Activated T-cell treated with anti-CD3 and anti-CD28 coated beads for 1 hour (primary cell): ENCODE data around the gene TUBGCP4.
A peak's percentile ranks its signal among the peaks of the same experiment; 100 is the strongest.
"Not testable (repeated sequence)": the region's sequence is repeated elsewhere in the genome, so short reads cannot be mapped to it uniquely, and the experiment has no call there.

Experiments
- DNase-seq: peaks from one replicate; pipeline ENCODE4 v3.0.0-alpha.2; 2020; ENCODE audit warnings: low read depth

The TUBGCP4 gene, protein sequence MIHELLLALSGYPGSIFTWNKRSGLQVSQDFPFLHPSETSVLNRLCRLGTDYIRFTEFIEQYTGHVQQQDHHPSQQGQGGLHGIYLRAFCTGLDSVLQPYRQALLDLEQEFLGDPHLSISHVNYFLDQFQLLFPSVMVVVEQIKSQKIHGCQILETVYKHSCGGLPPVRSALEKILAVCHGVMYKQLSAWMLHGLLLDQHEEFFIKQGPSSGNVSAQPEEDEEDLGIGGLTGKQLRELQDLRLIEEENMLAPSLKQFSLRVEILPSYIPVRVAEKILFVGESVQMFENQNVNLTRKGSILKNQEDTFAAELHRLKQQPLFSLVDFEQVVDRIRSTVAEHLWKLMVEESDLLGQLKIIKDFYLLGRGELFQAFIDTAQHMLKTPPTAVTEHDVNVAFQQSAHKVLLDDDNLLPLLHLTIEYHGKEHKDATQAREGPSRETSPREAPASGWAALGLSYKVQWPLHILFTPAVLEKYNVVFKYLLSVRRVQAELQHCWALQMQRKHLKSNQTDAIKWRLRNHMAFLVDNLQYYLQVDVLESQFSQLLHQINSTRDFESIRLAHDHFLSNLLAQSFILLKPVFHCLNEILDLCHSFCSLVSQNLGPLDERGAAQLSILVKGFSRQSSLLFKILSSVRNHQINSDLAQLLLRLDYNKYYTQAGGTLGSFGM

DNA sequence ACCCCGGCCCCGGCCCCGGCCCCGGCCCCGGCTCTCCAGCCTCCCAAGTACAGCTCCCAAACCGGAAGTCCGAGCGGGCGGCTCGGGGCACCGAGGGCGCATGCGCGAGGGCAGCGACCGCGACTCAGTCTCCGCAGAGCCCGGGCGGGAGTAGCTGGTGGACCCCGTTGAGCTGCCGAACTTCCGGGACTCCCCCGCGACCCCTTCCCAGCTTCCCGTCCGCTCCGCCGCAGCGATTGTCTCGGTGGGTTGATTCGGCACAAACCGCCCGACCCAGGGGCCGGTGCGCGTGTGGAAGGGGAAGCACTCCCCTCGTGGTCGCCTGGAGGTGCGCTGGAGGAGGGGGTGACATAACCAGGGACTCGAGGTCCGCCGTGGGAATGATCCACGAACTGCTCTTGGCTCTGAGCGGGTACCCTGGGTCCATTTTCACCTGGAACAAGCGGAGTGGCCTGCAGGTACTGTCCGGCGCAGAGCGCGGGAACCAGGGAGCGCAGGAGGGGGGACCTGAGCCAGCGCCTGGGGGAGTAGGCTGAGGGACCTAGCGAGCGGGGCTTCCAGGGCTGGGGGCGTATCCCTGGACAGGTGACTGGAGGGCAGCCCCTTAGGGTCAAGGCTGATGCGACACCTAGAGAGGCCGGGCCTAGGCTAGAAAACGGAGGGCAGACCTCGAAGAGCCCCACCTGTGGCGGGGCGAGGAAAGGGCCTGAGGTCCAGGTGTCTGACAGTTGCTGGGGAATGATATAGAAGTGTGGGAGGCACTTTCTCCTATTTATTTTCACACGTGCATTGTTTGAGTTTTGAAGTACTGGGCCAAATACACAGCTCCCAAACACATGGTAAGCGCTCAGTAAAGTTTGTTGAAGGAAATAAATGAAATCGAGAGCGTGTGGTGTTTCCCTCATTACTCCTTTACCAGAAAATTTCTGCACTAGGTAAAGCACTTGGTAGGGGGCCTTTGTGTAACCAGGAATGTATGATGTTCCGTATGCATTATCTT lies at the start of gene TUBGCP4, which contains the start of gene ZSCAN29:
Gene TUBGCP4 (plus strand): TSS at position 127 of the 1,000 bp plus-strand sequence. CDS start 254 bp downstream, at position 381.
Gene ZSCAN29 (minus strand): TSS at position 69 of the 1,000 bp plus-strand sequence. CDS start 1,130 bp downstream, outside the sequence.
- peak; percentile 60 for DNase-seq

DNA sequence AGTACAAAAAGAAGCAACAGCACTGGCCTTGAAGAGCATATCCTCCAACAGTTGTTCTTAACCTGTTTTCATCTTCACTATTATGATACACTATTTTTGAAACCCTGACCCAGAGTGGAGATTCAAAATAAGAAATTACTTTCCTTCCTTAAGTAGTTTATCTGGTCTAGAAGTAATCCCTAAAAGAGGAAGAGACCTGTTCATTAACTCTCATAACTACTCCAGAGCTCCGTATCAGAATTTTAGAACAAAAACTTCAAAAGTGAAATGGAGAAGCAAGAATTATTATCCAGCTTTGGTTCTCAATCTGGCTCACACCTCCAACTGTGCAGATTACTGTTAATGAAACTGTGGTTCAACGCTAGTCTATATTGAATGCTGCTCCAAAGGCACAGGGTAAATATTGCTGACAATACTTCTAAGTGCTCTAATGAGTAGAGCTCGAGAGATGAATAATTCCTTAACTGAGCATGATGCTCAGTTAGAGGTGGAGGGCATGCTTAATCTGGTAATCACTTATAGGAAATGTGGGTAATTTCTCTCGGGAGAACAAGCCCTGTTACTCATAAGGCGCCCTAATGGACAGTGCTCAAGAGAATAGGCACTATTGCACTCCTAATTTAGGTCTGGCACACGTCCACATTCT lies 45.7 kb upstream of the TUBGCP4 start:
- no peak for DNase-seq

GRCh38 chr15:43329217-43329959 lies 41.5 kb upstream of the TUBGCP4 start:
- DNase-seq: no peak

DNA sequence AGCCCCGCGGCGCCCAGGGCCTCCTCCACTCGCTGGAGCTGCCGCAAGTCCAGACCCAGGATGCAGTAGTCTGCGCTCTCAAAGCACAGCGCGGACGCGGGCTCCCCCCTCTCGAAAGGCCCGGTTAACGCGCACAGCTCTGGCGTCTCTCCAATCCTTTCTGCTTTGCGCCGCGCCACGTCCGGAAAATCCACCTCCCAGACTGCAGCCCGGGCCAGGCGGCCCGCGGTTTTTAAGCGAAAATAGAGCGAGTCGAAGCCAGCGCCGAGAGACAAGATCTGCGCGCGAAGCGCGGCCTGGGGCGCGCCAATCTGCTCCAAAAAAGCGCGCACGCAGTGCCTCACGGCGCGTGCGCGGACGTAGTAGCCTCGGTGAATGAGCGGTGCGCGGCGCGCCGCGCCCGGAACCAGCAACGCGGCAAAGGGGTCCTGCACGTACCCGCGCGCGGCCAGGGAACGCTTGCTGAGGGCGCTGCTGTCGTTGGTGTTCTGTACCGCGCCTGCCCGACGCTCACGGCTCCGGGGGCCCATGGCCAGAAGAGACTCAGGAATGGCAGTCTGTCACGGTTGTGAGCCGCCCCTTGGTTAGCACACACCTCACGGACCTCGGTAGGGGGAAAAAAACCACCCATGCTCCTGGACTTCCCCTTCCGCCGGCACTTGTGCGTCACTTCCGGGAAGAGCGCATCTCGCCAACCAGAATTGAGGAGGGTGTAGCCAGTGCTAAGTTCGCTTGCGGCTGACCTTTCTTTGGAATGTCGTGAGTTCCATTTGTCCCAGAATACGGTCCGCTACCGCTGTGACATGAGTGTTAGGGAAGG lies 40.7 kb upstream of the TUBGCP4 start, which contains the start of gene LCMT2:
Gene LCMT2 (minus strand): TSS at position 614 of the 820 bp plus-strand sequence. CDS start 84 bp downstream, at position 530.
- peak; percentile 81 for DNase-seq

DNA sequence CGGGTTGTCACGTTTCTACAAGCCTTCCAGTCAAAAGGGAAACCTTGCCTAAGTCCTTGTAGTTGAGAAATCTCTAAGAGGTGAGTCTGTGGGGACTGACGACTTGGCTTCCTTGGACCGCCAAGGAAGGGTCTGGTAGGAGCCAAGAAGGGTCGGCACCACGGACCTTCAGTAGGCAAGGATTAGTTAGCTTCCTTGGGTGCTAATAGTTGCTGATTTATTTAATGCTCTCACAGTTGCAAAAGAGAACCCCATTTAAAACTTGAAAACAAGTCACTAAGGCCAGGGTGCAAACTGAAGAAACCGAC lies 40.2 kb upstream of the TUBGCP4 start:
- no peak for DNase-seq

DNA sequence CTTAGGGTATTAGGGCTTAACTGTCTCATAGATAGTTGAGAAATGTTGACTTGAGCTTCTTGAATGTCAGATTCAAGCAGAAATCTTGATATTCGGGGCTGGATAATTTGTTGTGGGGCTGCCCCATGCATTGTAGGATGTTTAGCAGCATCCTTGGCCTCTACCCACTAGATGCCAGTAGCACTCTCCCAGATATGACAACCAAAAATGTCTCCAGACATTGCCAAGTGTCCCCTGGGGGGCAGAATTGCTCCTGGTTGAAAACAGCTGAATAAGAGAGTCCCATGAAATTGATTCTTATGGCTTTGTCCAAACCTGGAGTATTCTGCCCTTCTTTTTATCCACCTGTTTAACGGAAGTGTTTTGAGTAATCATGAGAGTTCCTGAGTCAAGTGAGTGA lies 24.6 kb upstream of the TUBGCP4 start:
- no peak for DNase-seq

- no peak for DNase-seq
These were observed 23.8 kb upstream of the TUBGCP4 start for GRCh38 chr15:43347114-43347513.

GRCh38 chr15:43352693-43353382 lies 18.1 kb upstream of the TUBGCP4 start:
- DNase-seq: no peak

- DNase-seq: no peak
These were observed 10.1 kb upstream of the TUBGCP4 start for GRCh38 chr15:43360821-43361220.

GRCh38 chr15:43361313-43361903 lies 9.5 kb upstream of the TUBGCP4 start:
- DNase-seq: no peak

DNA sequence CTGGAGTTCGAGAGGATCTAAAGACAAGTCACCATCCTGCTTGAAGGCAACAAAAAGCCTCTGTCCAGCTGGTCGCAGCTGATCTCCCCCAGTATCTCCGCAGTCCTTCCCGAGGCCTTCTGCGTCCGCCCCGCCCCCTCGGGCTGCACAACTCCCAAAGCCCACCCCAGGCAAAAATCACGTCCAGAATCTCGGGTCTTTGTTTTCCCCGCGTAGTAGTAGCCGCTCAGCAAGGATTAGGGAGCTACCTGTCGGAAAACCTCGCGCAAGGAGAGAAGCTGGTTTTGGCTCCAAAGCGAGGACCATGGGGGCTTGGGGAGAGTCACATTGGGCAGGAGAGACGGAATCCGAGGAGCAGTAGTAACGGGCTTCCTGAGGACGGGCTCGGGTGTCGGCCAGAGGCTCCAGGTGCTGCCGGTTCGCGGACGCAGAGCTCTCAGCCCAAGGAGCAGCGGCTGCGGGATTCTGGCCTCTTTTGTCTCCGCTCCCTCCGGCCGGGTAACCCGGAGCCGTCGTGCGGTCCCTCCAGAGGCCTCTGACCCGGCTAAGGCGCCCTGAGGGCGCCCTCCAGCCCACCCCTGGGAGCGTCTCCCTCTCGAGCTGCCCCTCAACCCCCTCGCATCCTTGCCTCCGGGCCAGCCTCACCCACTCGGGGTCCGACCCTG lies 459 bp upstream of the TUBGCP4 start:
- no peak for DNase-seq

- peak; percentile 9 for DNase-seq
These were observed 5.3 kb downstream of the TUBGCP4 start for GRCh38 chr15:43376017-43376705.

DNA sequence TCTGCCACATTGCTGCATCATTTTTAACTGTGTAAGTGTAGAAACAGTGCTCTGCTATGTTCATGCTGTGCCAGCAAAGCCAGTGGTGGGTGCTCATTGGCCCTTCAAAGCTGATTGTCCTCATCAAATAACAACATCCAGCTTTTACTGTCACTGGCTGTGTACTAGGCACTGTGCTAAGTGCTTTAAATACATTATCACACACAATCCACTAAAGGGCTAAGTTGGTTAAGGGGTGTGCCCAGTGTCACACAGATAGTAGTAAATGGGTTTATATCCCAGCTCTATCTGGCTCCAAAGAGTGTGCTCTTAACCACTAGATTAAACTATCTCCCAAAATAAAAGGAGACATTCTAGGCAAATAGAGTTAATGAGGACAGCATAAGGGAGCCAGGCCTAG lies 7.7 kb downstream of the TUBGCP4 start:
- no peak for DNase-seq

DNA sequence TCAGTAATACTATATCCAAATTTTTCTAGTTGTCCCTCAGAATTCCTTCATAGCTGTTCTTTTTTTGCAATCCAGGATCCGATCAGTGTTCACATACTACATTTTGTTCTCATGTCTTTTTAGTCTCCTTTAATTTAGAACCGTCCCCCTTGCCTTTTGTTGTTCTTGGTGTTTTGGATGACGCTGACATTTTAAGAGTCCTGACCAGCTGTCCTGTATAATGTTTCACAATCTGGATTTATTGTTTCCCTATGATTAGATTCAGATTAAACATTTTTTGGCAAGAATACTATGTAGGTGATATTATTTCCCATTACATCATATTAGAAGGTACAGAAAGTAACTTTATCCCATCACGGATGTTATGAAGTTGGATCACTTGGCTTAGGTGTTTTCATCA lies 11.4 kb downstream of the TUBGCP4 start:
- no peak for DNase-seq

DNA sequence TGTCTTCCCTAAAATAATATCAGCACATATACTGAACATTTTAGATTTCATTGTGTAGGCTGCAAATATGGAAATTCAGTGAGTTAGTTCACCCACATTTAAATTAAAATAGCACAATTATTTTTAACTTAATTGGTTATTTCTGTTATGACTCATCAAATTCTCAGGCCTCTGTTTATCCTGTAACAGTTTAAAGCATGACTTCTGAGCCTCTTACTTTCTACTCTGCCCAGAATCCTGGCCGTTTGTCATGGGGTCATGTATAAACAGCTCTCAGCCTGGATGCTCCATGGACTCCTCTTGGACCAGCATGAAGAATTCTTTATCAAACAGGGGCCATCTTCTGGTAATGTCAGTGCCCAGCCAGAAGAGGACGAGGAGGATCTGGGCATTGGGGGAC lies 12.2 kb downstream of the TUBGCP4 start:
- DNase-seq: no peak

DNA sequence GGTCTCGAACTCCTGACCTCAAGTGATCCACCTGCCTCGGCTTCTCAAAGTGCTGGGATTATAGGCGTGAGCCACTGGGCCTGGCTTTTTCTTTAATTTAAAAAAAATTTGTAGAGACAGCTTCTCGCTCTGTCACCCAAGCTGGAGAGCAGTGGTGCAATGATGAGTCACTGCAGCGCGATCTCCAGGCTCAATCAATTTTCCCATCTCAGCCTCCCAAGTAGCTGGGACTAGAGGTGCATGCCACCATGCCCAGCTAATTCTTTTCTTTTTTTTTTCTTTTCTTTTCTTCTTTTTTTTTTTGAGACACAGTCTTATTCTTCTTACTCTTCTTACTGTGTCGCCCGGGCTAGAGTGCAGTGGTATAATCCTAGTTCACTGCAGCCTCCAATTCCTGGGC lies 19.8 kb downstream of the TUBGCP4 start:
- DNase-seq: no peak

DNA sequence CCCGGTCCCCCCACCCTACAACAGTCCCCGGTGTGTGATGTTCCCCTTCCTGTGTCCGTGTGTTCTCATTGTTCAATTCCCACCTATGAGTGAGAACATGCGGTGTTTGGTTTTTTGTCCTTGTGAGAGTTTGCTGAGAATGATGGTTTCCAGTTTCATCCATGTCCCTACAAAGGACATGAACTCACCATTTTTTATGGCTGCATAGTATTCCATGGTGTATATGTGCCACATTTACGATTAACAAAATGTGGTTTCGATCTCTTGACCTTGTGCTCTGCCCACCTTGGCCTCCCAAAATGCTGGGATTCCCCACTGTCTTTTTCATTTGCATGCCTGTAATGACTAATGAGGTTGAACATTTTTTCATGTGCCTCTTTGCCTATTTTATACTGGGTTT lies 22.7 kb downstream of the TUBGCP4 start:
- DNase-seq: not testable (repeated sequence)

GRCh38 chr15:43402255-43402654 lies 31.4 kb downstream of the TUBGCP4 start:
- no peak for DNase-seq
